Activated CD4-positive, alpha-beta T cell treated with anti-CD3 and anti-CD28 coated beads, Interleukin-2, amount 50 U/mL, for 16 hours (primary cell): ENCODE data around the gene MIPOL1.
"Not testable (repeated sequence)": the region's sequence is repeated elsewhere in the genome, so short reads cannot be mapped to it uniquely, and the experiment has no call there.

Experiments
- DNase-seq: peaks from one replicate; pipeline ENCODE4 v3.0.0-alpha.2; 2020

The MIPOL1 gene

GRCh38 chr14:37187840-37188577 lies 9.7 kb upstream of the MIPOL1 start:
- not testable (repeated sequence) for DNase-seq

GRCh38 chr14:37189733-37190132 lies 8.0 kb upstream of the MIPOL1 start:
- DNase-seq = not testable (repeated sequence)

- no peak for DNase-seq
These were observed 3.0 kb upstream of the MIPOL1 start for GRCh38 chr14:37194698-37195097.

- DNase-seq = no peak
These were observed 2.4 kb upstream of the MIPOL1 start for GRCh38 chr14:37195327-37195726.

GRCh38 chr14:37196604-37197420 lies 925 bp upstream of the MIPOL1 start:
- no peak for DNase-seq

- DNase-seq = no peak
These were observed 499 bp downstream of the MIPOL1 start for GRCh38 chr14:37198273-37198598.

- no peak for DNase-seq
These were observed 1.2 kb downstream of the MIPOL1 start for GRCh38 chr14:37198907-37199306.

- no peak for DNase-seq
These were observed 4.0 kb downstream of the MIPOL1 start for GRCh38 chr14:37201724-37202123.

- no peak for DNase-seq
These were observed 4.5 kb downstream of the MIPOL1 start for GRCh38 chr14:37202265-37202664.

- no peak for DNase-seq
These were observed 5.1 kb downstream of the MIPOL1 start for GRCh38 chr14:37202812-37203211.

GRCh38 chr14:37203423-37203822 lies 5.7 kb downstream of the MIPOL1 start:
- DNase-seq = no peak

- DNase-seq = not testable (repeated sequence)
These were observed 8.2 kb downstream of the MIPOL1 start for GRCh38 chr14:37205623-37206605.

GRCh38 chr14:37209617-37210016 lies 11.9 kb downstream of the MIPOL1 start:
- DNase-seq = not testable (repeated sequence)

GRCh38 chr14:37210448-37210847 lies 12.7 kb downstream of the MIPOL1 start:
- no peak for DNase-seq

GRCh38 chr14:37213016-37213415 lies 15.3 kb downstream of the MIPOL1 start:
- DNase-seq = no peak

- DNase-seq = no peak
These were observed 17.6 kb downstream of the MIPOL1 start for GRCh38 chr14:37215345-37215744.

- no peak for DNase-seq
These were observed 23.3 kb downstream of the MIPOL1 start for GRCh38 chr14:37221073-37221472.

GRCh38 chr14:37223947-37224474 lies 26.3 kb downstream of the MIPOL1 start:
- no peak for DNase-seq

GRCh38 chr14:37225668-37226067 lies 27.9 kb downstream of the MIPOL1 start:
- not testable (repeated sequence) for DNase-seq

- DNase-seq = peak; percentile 64
These were observed 32.9 kb downstream of the MIPOL1 start for GRCh38 chr14:37230551-37231194.

GRCh38 chr14:37232907-37233481 lies 35.3 kb downstream of the MIPOL1 start:
- DNase-seq = peak; percentile 32

- DNase-seq = no peak
These were observed 36.5 kb downstream of the MIPOL1 start for GRCh38 chr14:37234222-37234621.
